SK-N-DZ (cell line): ENCODE data around the gene SYT1.

Source experiments
- small RNA-seq, 2 experiments: library from RNA; depleted of rRNA; stranded (forward); fragments of <200 nt; gene quantifications; one replicate each; pipeline ENCODE3, GENCODE V24; 2014

Gene SYT1

Small RNA genes lying within 50 kb of the gene (small RNA-seq; reads per million reads assigned to genes)
- gene MIR1252: 0.03 to 2.0 reads per million in 2 experiments
